Measurements from ENCODE around the gene SLC25A29. TPM values are rescaled to one million over a fixed set of nuclear protein-coding genes. Genes with fewer than 3 reads are reported as not detected.
A peak's percentile ranks its signal among the peaks of the same experiment; 100 is the strongest.

The SLC25A29 gene
- total and polyA plus RNA-seq, 2 of the 13 experiments (the other 11 are each of a cell fraction or from before 2014, with no cell fraction given): 12.2 to 17.2 TPM

- TF ChIP-seq ATF4 (CRISPR knock-in tag; IDR thresholded peaks at IDR 0.05) (no peak), ZNF292 (CRISPR knock-in tag; IDR thresholded peaks at IDR 0.05; ENCODE audit: borderline replicate concordance, low read depth) (peak; percentile 83), PCBP2 (optimal IDR thresholded peaks at IDR 0.05; ENCODE audit: low read depth, low read length, poor library complexity, severe bottlenecking) (no peak), ZNF354B (CRISPR knock-in tag; IDR thresholded peaks at IDR 0.05) (no peak), ZNF513 (CRISPR knock-in tag; conservative IDR thresholded peaks at IDR 0.05) (no peak), MBD4 (IDR thresholded peaks at IDR 0.05; ENCODE audit: borderline replicate concordance, low read length) (no peak), AKAP8 (CRISPR knock-in tag; IDR thresholded peaks at IDR 0.05) (no peak), ZNF549 (CRISPR knock-in tag; IDR thresholded peaks at IDR 0.05) (no peak), NFE2 (CRISPR knock-in tag; IDR thresholded peaks at IDR 0.05) (no peak), ZNF607 (CRISPR knock-in tag; IDR thresholded peaks at IDR 0.05; ENCODE audit: borderline replicate concordance) (no peak), PRPF4 (IDR thresholded peaks at IDR 0.05; ENCODE audit: low read depth, low read length, poor library complexity, severe bottlenecking) (no peak), TCF7 (IDR thresholded peaks at IDR 0.05; ENCODE audit: low read depth) (peak; percentile 58), AKNA (CRISPR knock-in tag; IDR thresholded peaks at IDR 0.05; ENCODE audit: borderline replicate concordance) (no peak), NCOA1 (CRISPR knock-in tag; IDR thresholded peaks at IDR 0.05) (no peak), ZNF577 (CRISPR knock-in tag; IDR thresholded peaks at IDR 0.05; ENCODE audit: borderline replicate concordance, low read depth) (no peak), MAZ (IDR thresholded peaks at IDR 0.05; ENCODE audit: borderline replicate concordance, low read depth, low read length) (0 out of 2 replicates have a peak, but pooled peaks have one; percentile 42), MAZ (CRISPR knock-in tag; IDR thresholded peaks at IDR 0.05; ENCODE audit: low read depth) (no peak), KDM6A (CRISPR knock-in tag; IDR thresholded peaks at IDR 0.05; ENCODE audit: low read depth) (peak; percentile 92), TFDP2 (CRISPR knock-in tag; IDR thresholded peaks at IDR 0.05) (no peak), EED (CRISPR knock-in tag; IDR thresholded peaks at IDR 0.05) (no peak), ZMYM2 (CRISPR knock-in tag; IDR thresholded peaks at IDR 0.05) (peak; percentile 92), NFKBIZ (CRISPR knock-in tag; IDR thresholded peaks at IDR 0.05) (no peak)
Measured at GRCh38 chr14:100290607-100291304, 15.5 kb downstream of the SLC25A29 start (continued).
